Esophagus muscularis mucosa (tissue), 4 donors: ENCODE results near the gene UBE2J1.

Source experiments
- EP300 ChIP-seq: sonication (generic); formaldehyde crosslinking; IDR thresholded peaks from one replicate; pipeline ENCODE4 v1.6.1; 2017; ENCODE audit warnings: antibody characterized with exemption
- POLR2A ChIP-seq: fragments of 450-650 bp; IDR thresholded peaks from one replicate; pipeline ENCODE4 v1.6.1; 2017; ENCODE audit warnings: antibody characterized with exemption, moderate library complexity, mild to moderate bottlenecking, low read depth
- POLR2AphosphoS5 ChIP-seq, 2 donors: sonication (generic); formaldehyde crosslinking; IDR thresholded peaks; one replicate each; pipeline ENCODE4 v1.6.1; 2017; ENCODE audit warnings: antibody characterized with exemption in 2 of 2
- TF ChIP-seq, protein P1 (sequence below), 3 experiments: fragments of 200-600 bp in 2 of 3; fragments of 450-650 bp in 1 of 3; sonication (generic) in 2 of 3; IDR thresholded peaks; one replicate each; pipeline ENCODE4 v1.5.1; 2017 to 2019; ENCODE audit warnings: antibody characterized with exemption in 3 of 3, mild to moderate bottlenecking in 2 of 3, moderate library complexity in 1 of 3

DNA sequence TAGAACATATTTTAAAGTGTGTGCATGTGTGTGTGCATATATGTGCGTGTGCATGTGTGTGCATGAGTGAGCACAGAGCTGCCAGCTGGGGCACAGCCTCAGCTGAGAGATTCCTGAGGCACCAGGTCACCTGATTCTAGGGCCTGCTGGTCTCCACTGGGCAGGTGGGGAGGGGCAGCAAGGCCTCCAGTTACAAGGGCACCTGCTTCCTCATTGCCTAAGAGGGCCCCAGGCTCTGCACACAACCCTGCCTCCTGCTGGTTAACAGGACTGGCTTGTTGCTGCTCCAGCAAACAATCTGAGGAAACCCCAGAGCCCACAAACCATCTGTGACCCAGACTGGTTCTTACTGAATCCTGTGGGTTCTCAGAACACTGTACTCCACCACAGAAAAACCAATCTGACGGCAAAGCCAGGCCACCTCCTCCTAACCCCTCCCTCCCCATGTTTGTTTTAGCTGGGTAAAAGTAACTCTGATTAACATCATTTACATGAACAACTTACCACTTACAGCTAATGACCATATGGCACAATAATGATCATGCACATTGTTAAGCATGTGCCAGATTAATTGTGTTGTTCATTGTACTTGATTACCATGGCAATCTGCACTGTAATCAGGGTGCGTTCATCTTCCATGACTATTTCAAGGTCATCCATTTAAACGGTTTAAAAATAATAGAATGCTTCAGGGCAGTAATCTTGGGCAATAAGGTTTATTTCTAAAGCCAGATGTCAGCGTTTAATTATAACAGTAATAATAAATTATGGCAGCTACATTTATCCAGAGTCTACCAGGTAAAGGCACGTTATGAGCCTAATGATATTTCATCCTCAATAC is 23.1 kb upstream of the UBE2J1 start:
- TF ChIP-seq, protein P1, sequence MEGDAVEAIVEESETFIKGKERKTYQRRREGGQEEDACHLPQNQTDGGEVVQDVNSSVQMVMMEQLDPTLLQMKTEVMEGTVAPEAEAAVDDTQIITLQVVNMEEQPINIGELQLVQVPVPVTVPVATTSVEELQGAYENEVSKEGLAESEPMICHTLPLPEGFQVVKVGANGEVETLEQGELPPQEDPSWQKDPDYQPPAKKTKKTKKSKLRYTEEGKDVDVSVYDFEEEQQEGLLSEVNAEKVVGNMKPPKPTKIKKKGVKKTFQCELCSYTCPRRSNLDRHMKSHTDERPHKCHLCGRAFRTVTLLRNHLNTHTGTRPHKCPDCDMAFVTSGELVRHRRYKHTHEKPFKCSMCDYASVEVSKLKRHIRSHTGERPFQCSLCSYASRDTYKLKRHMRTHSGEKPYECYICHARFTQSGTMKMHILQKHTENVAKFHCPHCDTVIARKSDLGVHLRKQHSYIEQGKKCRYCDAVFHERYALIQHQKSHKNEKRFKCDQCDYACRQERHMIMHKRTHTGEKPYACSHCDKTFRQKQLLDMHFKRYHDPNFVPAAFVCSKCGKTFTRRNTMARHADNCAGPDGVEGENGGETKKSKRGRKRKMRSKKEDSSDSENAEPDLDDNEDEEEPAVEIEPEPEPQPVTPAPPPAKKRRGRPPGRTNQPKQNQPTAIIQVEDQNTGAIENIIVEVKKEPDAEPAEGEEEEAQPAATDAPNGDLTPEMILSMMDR (IDR thresholded peaks at IDR 0.05) = no peak
- TF ChIP-seq EP300 (no peak), POLR2A (no peak), POLR2AphosphoS5 (IDR thresholded peaks at IDR 0.05) (no peak)
